AG09319 (cell line): ENCODE measurements around the gene TOM1.

Experiments used
- DNase-seq: peaks from one replicate; pipeline ENCODE4 v3.0.0-alpha.2; 2010; ENCODE audit warnings: low read depth; ENCODE audit errors: extremely low read depth
- TF ChIP-seq, protein P1 (sequence below): IDR thresholded peaks from 2 replicates; pipeline ENCODE4 v1.5.1; 2011; ENCODE audit warnings: low read depth, mild to moderate bottlenecking, inconsistent platforms, low read length, moderate library complexity

Gene TOM1

GRCh38 chr22:35367331-35367886 is 67.7 kb downstream of the TOM1 start:
- DNase-seq = no peak
- TF ChIP-seq, protein P1, sequence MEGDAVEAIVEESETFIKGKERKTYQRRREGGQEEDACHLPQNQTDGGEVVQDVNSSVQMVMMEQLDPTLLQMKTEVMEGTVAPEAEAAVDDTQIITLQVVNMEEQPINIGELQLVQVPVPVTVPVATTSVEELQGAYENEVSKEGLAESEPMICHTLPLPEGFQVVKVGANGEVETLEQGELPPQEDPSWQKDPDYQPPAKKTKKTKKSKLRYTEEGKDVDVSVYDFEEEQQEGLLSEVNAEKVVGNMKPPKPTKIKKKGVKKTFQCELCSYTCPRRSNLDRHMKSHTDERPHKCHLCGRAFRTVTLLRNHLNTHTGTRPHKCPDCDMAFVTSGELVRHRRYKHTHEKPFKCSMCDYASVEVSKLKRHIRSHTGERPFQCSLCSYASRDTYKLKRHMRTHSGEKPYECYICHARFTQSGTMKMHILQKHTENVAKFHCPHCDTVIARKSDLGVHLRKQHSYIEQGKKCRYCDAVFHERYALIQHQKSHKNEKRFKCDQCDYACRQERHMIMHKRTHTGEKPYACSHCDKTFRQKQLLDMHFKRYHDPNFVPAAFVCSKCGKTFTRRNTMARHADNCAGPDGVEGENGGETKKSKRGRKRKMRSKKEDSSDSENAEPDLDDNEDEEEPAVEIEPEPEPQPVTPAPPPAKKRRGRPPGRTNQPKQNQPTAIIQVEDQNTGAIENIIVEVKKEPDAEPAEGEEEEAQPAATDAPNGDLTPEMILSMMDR = no peak

DNA sequence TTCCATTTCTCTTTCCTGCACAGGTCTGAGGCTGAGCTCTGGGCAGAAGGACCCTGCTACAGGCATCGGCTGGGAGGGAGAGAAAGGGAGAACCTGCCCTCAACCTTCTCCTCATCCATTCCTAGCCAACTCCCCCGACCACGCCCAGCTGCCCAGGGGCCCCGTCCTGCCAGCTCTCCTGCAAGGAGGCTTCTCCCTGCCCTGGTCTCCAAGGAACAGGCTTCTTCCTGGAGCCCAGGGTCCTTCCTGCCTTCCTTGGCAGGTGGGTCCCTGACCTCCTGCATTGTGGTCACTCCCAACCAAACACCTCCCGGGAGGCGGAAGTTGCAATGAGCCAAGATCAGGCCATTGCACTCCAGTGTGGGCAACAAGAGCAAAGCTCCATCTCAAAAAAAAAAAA is 68.7 kb downstream of the TOM1 start:
- TF ChIP-seq, protein P1 = no peak
- DNase-seq = no peak

DNA sequence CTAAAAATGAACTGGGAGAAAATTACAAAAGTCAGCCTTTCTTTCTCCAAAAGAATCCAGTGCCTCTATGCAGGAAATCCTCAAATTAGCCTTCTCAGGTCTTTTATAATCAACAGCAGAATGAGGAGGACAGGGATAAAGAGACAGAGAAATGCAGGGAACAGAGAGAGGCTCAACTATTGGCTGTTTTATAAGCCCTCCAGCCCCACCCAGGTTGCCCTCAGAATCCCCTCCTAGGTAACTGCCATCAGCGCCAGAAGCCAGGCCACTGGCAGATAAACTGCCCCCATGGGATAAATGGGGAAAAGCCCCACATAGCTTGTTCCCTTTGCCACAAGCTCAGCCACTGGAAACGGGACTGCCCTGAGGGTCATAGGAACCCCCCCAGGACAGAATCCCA is 70.3 kb downstream of the TOM1 start:
- TF ChIP-seq, protein P1 = no peak
- no peak for DNase-seq

GRCh38 chr22:35373781-35374180 is 74.1 kb downstream of the TOM1 start:
- TF ChIP-seq, protein P1 = no peak

GRCh38 chr22:35375031-35375430 is 75.3 kb downstream of the TOM1 start:
- TF ChIP-seq, protein P1 = no peak
- DNase-seq = no peak

More at GRCh38 chr22:35373781-35374180, 74.1 kb downstream of the TOM1 start:
- no peak for DNase-seq

DNA sequence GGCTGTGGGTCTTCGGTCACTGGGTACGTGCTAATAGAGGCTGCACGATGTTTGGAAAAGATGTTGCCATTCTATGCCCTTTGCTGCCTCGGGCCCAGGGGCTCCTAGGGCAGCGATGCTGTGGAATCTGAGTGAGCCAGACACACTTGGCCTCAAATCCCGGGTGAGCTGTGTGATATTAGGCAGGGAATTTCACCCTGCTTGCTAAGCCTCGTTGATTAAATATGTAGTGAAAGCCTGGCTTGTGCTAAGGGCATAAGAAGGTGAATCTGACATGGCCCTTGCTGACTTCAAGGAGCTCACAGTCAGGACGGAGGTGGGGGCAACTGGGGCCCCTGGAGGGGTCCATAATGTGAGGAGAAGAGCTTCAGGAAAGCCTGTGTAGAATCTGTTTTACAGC is 75.8 kb downstream of the TOM1 start:
- DNase-seq = no peak
- TF ChIP-seq, protein P1 = no peak

DNA sequence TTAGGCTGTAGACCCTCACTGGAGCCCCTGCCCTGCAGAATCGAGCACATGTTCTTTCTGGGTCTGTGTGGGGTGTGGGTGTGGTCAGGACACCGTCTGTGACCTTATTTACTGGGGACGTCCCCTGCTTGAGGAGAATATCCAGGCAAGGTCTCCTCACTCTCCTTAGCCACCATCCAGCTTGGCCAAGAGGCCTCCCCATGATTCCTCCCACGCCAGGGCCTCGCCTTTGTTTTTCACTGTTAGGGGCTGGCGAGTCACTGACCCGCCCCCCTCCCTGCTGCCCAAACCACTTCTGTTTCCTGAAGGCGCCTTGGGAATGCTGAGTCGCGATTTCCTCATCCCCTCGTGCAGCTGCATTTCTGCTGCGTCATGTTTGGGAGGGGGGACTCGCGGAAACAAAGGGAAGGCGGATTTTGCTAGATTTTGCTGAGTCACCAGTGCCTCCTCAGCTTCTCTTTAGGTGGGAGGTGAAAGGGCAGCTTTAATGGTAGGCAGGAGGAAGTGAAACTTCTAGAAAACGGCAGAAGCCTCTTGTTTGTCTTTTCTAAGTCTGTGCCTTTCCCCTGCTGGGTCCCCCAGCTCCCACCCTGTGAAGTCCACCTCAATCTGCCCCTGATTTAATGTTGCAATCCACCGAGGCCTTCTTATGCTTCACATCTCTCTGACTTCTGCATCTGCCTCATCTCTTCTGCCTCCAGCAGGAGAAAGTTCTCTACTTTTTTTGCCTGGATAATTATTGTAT is 77.2 kb downstream of the TOM1 start:
- peak; percentile 97 for DNase-seq
- TF ChIP-seq, protein P1 = no peak
